Measurements from ENCODE around the gene KIAA1549.
"Not testable (repeated sequence)": the region's sequence is repeated elsewhere in the genome, so short reads cannot be mapped to it uniquely, and the experiment has no call there.

KIAA1549 gene

DNA sequence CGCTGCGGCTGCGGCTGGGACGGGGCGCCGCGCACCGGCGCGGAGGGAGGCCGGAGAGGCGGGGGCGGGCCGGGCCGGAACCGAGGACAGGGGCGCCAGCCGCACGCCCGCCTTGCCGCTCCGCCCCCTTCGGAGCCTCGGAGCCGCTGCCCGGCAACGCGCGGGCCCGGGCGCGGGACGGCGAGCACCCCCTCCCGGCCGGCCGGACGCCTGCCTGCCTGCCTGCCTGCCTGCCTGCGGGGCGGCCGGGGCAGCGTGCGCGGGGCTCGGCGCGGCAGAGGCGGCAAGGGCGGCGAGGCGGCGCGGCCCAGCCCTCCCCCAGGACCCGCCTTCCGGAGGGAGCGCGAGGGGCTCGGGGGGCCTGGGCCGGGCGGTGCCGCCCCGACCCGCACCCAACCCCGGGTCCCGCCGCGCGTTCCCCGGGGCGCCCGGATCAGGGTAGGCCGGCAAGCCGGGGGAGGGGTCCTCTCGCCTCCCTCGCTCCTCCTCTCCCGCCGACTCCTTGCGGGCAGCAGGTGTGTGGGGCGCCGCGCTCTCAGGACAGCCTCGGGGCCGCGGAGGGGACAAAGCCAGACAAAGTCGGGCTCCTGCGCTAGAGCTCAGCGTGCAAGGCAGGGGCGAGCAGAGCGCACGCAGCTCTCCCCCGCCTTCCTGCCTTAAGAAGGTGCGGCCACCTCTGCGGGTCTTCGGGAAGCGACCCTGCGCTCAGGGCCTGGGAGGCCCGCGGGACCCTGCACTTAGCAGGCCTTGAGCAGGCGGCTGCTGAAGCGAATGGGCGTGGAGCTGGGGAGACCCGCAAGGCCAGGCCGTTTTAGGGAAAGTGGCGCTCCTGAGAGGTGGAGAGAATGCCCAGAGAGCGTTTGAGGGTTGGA, at the start of gene KIAA1549:
Gene KIAA1549 (minus strand): TSS at position 58 of the 872 bp plus-strand sequence. CDS start 120 bp downstream, outside the sequence.
- TF ChIP-seq, protein P1, sequence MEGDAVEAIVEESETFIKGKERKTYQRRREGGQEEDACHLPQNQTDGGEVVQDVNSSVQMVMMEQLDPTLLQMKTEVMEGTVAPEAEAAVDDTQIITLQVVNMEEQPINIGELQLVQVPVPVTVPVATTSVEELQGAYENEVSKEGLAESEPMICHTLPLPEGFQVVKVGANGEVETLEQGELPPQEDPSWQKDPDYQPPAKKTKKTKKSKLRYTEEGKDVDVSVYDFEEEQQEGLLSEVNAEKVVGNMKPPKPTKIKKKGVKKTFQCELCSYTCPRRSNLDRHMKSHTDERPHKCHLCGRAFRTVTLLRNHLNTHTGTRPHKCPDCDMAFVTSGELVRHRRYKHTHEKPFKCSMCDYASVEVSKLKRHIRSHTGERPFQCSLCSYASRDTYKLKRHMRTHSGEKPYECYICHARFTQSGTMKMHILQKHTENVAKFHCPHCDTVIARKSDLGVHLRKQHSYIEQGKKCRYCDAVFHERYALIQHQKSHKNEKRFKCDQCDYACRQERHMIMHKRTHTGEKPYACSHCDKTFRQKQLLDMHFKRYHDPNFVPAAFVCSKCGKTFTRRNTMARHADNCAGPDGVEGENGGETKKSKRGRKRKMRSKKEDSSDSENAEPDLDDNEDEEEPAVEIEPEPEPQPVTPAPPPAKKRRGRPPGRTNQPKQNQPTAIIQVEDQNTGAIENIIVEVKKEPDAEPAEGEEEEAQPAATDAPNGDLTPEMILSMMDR (IDR thresholded peaks at IDR 0.05; ENCODE audit: extremely low read depth, insufficient read depth, missing control alignments): peak; percentile 79
- DNase-seq (ENCODE audit: low spot score): peak; percentile 94
- in situ Hi-C loops (cut with MboI; ENCODE audit: low pct_unique_long_range_greater_than_20kb, low sequenced_read_pairs, unreplicated experiment): no loop called here

- TF ChIP-seq, protein P1 (IDR thresholded peaks at IDR 0.05; ENCODE audit: extremely low read depth, insufficient read depth, missing control alignments): no peak
- in situ Hi-C loops (cut with MboI; ENCODE audit: low pct_unique_long_range_greater_than_20kb, low sequenced_read_pairs, unreplicated experiment): no loop called here
- DNase-seq (ENCODE audit: low spot score): no peak
Observed at GRCh38 chr7:139029353-139029752, 48.2 kb upstream of the KIAA1549 start.

- no peak for DNase-seq (ENCODE audit: low spot score)
- in situ Hi-C loops (cut with MboI; ENCODE audit: low pct_unique_long_range_greater_than_20kb, low sequenced_read_pairs, unreplicated experiment): no loop called here
- TF ChIP-seq, protein P1 (IDR thresholded peaks at IDR 0.05; ENCODE audit: extremely low read depth, insufficient read depth, missing control alignments): no peak
Observed at GRCh38 chr7:139026551-139026950, 45.4 kb upstream of the KIAA1549 start.

DNA sequence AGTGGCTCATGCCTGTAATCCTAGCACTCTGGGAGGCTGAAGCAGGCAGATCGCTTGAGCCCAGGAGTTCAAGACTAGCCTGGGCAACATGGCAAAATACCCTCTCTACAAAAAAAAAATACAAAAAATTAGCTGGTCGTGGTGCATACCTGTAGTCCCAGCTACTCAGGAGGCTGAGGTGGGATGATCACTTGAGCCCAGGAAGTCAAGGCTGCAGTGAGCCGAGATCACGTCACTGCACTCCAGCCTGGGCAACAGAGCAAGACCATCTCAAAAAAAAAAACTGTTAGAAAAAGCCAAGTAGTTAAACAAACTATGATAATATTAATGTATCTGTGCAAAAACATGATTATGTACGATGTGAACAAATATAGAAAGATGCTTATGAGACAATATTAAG, 44.7 kb upstream of the KIAA1549 start:
- DNase-seq (ENCODE audit: low spot score); in situ Hi-C loops (cut with MboI; ENCODE audit: low pct_unique_long_range_greater_than_20kb, low sequenced_read_pairs, unreplicated experiment): not testable (repeated sequence)

GRCh38 chr7:139023076-139023475, 41.9 kb upstream of the KIAA1549 start:
- DNase-seq (ENCODE audit: low spot score): no peak
- in situ Hi-C loops (cut with MboI; ENCODE audit: low pct_unique_long_range_greater_than_20kb, low sequenced_read_pairs, unreplicated experiment): no loop called here

GRCh38 chr7:139022286-139022685, 41.1 kb upstream of the KIAA1549 start:
- TF ChIP-seq, protein P1 (IDR thresholded peaks at IDR 0.05; ENCODE audit: extremely low read depth, insufficient read depth, missing control alignments): no peak
- in situ Hi-C loops (cut with MboI; ENCODE audit: low pct_unique_long_range_greater_than_20kb, low sequenced_read_pairs, unreplicated experiment): no loop called here
- DNase-seq (ENCODE audit: low spot score): no peak

More at GRCh38 chr7:139023076-139023475, 41.9 kb upstream of the KIAA1549 start:
- TF ChIP-seq, protein P1 (IDR thresholded peaks at IDR 0.05; ENCODE audit: extremely low read depth, insufficient read depth, missing control alignments): no peak

GRCh38 chr7:139018910-139019309, 37.7 kb upstream of the KIAA1549 start:
- TF ChIP-seq, protein P1 (IDR thresholded peaks at IDR 0.05; ENCODE audit: extremely low read depth, insufficient read depth, missing control alignments): no peak
- in situ Hi-C loops (cut with MboI; ENCODE audit: low pct_unique_long_range_greater_than_20kb, low sequenced_read_pairs, unreplicated experiment): no loop called here
- DNase-seq (ENCODE audit: low spot score): no peak
